ENCODE measurements around the gene RSPH6A. TPM values are rescaled to one million over a fixed set of nuclear protein-coding genes. Genes with fewer than 3 reads are reported as not detected.

Gene RSPH6A
- total and polyA plus RNA-seq, 2 of the 13 experiments (the other 11 are each of a cell fraction or from before 2014, with no cell fraction given), result 0.07 TPM; not detected in 1

DNA sequence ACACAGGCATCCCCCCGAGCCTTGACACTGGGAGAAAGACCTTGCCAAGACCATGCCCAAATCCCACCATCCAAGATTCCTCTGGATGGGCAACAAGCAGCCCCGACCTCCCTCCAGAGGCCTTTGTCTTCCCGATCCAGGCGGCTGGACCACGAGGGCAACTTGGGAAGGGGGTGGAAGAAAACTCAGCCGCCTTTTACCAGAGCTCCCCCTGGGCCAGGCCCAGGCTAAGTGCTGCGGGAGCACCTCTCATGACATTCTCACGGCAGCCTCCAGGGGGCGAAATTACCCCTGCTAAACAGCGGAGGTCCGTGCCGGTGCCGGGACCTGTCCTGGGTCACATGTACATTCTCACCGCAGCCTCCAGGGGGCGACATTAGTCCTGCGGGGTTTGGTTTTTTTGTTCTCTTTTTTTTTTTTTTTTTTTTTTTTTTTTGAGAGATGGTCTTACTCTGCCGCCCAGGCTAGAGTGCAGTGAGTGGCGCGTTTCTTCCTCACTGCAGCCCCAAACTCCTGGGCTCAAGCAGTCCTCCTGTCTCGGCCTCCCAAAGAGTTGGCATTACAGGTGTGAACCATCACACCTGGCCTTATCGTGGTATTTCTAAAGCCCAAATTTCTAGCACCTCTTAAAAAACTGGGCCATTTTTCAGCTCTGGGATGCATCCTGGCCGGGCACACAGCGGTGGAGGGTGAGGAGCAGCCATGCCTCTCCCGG lies 2.1 kb upstream of the RSPH6A start (continued):
- TF ChIP-seq ZNF484 (CRISPR knock-in tag; IDR thresholded peaks at IDR 0.05; ENCODE audit: borderline replicate concordance, low read depth), result no peak
- no peak for TF ChIP-seq SIX1 (CRISPR knock-in tag; IDR thresholded peaks at IDR 0.05; ENCODE audit: borderline replicate concordance)
- 0 out of 2 replicates have a peak, but pooled peaks have one; percentile 63 for TF ChIP-seq ZNF224 (CRISPR knock-in tag; IDR thresholded peaks at IDR 0.05)
- no peak for TF ChIP-seq EHMT2 (IDR thresholded peaks at IDR 0.05; ENCODE audit: borderline replicate concordance, low read depth, low read length)
- TF ChIP-seq, protein P1, sequence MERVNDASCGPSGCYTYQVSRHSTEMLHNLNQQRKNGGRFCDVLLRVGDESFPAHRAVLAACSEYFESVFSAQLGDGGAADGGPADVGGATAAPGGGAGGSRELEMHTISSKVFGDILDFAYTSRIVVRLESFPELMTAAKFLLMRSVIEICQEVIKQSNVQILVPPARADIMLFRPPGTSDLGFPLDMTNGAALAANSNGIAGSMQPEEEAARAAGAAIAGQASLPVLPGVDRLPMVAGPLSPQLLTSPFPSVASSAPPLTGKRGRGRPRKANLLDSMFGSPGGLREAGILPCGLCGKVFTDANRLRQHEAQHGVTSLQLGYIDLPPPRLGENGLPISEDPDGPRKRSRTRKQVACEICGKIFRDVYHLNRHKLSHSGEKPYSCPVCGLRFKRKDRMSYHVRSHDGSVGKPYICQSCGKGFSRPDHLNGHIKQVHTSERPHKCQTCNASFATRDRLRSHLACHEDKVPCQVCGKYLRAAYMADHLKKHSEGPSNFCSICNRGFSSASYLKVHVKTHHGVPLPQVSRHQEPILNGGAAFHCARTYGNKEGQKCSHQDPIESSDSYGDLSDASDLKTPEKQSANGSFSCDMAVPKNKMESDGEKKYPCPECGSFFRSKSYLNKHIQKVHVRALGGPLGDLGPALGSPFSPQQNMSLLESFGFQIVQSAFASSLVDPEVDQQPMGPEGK (CRISPR knock-in tag; IDR thresholded peaks at IDR 0.05), result peak; percentile 27; the same call in 1 of the 2 replicates
- TF ChIP-seq ARNT2 (CRISPR knock-in tag; IDR thresholded peaks at IDR 0.05; ENCODE audit: low read depth), result 0 out of 2 replicates have a peak, but pooled peaks have one; percentile 51
- peak; percentile 68 for TF ChIP-seq BHLHE40 (IDR thresholded peaks at IDR 0.05; ENCODE audit: low read length)
- TF ChIP-seq, protein P2, sequence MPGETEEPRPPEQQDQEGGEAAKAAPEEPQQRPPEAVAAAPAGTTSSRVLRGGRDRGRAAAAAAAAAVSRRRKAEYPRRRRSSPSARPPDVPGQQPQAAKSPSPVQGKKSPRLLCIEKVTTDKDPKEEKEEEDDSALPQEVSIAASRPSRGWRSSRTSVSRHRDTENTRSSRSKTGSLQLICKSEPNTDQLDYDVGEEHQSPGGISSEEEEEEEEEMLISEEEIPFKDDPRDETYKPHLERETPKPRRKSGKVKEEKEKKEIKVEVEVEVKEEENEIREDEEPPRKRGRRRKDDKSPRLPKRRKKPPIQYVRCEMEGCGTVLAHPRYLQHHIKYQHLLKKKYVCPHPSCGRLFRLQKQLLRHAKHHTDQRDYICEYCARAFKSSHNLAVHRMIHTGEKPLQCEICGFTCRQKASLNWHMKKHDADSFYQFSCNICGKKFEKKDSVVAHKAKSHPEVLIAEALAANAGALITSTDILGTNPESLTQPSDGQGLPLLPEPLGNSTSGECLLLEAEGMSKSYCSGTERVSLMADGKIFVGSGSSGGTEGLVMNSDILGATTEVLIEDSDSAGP (CRISPR knock-in tag; IDR thresholded peaks at IDR 0.05; ENCODE audit: borderline replicate concordance), result peak; percentile 75; the same call in 1 of the 2 replicates
- 0 out of 2 replicates have a peak, but pooled peaks have one; percentile 14 for TF ChIP-seq ZMYM3 (CRISPR knock-in tag; IDR thresholded peaks at IDR 0.05)
- TF ChIP-seq SOX5 (CRISPR knock-in tag; IDR thresholded peaks at IDR 0.05; ENCODE audit: borderline replicate concordance), result peak; percentile 11; the same call in 1 of the 2 replicates
- peak; percentile 51; the same call in 1 of the 2 replicates for TF ChIP-seq NFKB2 (CRISPR knock-in tag; IDR thresholded peaks at IDR 0.05; ENCODE audit: borderline replicate concordance)

All from HepG2 (cell line).